ENCODE results near the gene PTK6. TPM values are rescaled to one million over a fixed set of nuclear protein-coding genes. Genes with fewer than 3 reads are reported as not detected.

PTK6 gene
- total RNA-seq, 1 donor from 2014 or later = 0.49 TPM

- H3K27ac Mint-ChIP-seq = no peak overlapping the region
- H3K4me3 Mint-ChIP-seq = no peak overlapping the region
- DNase-seq = no peak
- no peaks in the 10 kb centered on the region for H3K9me3 Mint-ChIP-seq
- ATAC-seq (ENCODE audit: low read depth) = peak; percentile 98
- intact Hi-C loops (cut with micrococcal nuclease) = loop anchor here (1.0 to 2.0 kb wide), 5 partner anchors 43 to 393 kb away; no protein-coding TSS in a partner anchor
- no peaks in the 10 kb centered on the region for H3K36me3 Mint-ChIP-seq (ENCODE audit: low read depth)
- peaks cover 5% of the 10 kb centered on the region for H3K4me1 Mint-ChIP-seq
- TF ChIP-seq CTCF (IDR thresholded peaks at IDR 0.05) = no peak
- peaks cover 2% of the 10 kb centered on the region for H3K27me3 Mint-ChIP-seq
- POLR2A ChIA-PET = no interaction called here
- CTCF ChIA-PET = interaction anchor here (0.9 to 2.5 kb wide), 3 partner anchors 44 to 61 kb away, joined by 3 to 18 read pairs (median 6); partner anchors contain the start of gene PTK6
These were observed 43.8 kb upstream of the PTK6 start for GRCh38 chr20:63580796-63581461.

- POLR2A ChIA-PET = no interaction called here
- Mint-ChIP-seq H3K4me3 (no peak overlapping the region), H3K4me1 (peaks cover 7% of the 10 kb centered on the region), H3K27ac (no peak overlapping the region), H3K27me3 (peaks cover 2% of the 10 kb centered on the region), H3K9me3 (no peaks in the 10 kb centered on the region), H3K36me3 (ENCODE audit: low read depth) (no peaks in the 10 kb centered on the region)
- intact Hi-C loops (cut with micrococcal nuclease) = no loop called here
- TF ChIP-seq CTCF (IDR thresholded peaks at IDR 0.05) = no peak
- CTCF ChIA-PET = interaction anchor here (2.4 kb wide), 1 partner anchor 41 kb away, joined by 12 read pairs; no protein-coding TSS in a partner anchor
- DNase-seq (no peak), ATAC-seq (ENCODE audit: low read depth) (no peak)
These were observed 42.0 kb upstream of the PTK6 start for GRCh38 chr20:63579017-63579694.

DNA sequence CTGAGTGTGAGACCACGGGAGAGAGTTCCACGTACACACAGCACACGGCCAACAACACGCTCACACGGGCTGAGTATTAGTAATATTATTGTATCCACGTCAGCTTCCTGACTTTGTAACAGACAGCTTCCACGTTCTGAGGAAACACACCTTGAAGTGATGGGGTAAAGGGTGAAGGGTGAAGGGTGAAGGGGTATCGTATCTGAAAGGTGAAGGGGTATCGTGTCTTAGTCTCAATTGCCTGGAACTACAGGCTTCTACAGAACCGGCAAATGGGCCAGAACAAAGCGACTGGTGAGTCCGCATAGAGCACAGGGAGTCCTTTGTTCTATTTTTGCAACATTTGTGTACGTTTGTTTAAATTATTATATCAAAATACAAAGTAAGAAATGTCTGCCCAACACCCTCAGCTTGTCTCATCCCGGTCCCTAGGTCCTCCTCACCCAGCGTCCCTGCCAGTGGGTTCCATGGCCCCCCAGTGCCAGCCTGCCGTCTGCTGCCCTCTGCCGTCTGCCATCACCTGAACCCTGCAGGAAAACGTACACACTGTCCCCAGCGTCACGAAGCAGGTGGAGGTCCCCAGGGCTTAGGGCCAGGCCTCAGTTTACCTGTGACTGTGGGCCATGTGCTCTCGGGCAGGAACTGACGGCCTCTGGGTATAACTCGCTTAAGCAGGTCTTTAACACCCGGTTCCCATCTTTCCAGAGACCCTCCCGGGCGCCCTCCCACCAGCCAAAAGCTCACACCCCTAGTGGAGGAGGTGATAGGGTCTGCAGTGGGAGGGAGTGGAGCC is 41.2 kb upstream of the PTK6 start:
- intact Hi-C loops (cut with micrococcal nuclease) = no loop called here
- POLR2A ChIA-PET = no interaction called here
- Mint-ChIP-seq H3K36me3 (ENCODE audit: low read depth) (no peaks in the 10 kb centered on the region), H3K27ac (no peak overlapping the region), H3K27me3 (peaks cover 2% of the 10 kb centered on the region), H3K9me3 (no peaks in the 10 kb centered on the region), H3K4me3 (no peak overlapping the region), H3K4me1 (peaks cover 8% of the 10 kb centered on the region)
- CTCF ChIA-PET = interaction anchor here (1.0 to 2.4 kb wide), 2 partner anchors 40 to 82 kb away, joined by 3 to 12 read pairs; no protein-coding TSS in a partner anchor
- no peak for ATAC-seq (ENCODE audit: low read depth)
- no peak for DNase-seq
- no peak for TF ChIP-seq CTCF (IDR thresholded peaks at IDR 0.05)

- H3K27me3 Mint-ChIP-seq = peaks cover 2% of the 10 kb centered on the region
- peaks cover 8% of the 10 kb centered on the region for H3K4me1 Mint-ChIP-seq
- H3K9me3 Mint-ChIP-seq = no peaks in the 10 kb centered on the region
- TF ChIP-seq CTCF (IDR thresholded peaks at IDR 0.05) = no peak
- ATAC-seq (ENCODE audit: low read depth) = no peak
- no peak for DNase-seq
- POLR2A ChIA-PET = no interaction called here
- no peak overlapping the region for H3K4me3 Mint-ChIP-seq
- CTCF ChIA-PET = interaction anchor here (1.0 to 2.4 kb wide), 2 partner anchors 39 to 81 kb away, joined by 3 to 12 read pairs; no protein-coding TSS in a partner anchor
- no peaks in the 10 kb centered on the region for H3K36me3 Mint-ChIP-seq (ENCODE audit: low read depth)
- intact Hi-C loops (cut with micrococcal nuclease) = no loop called here
- H3K27ac Mint-ChIP-seq = no peak overlapping the region
These were observed 40.2 kb upstream of the PTK6 start for GRCh38 chr20:63577317-63577894.
